ENCODE data around the gene RAPGEF5.

RAPGEF5 gene

DNA sequence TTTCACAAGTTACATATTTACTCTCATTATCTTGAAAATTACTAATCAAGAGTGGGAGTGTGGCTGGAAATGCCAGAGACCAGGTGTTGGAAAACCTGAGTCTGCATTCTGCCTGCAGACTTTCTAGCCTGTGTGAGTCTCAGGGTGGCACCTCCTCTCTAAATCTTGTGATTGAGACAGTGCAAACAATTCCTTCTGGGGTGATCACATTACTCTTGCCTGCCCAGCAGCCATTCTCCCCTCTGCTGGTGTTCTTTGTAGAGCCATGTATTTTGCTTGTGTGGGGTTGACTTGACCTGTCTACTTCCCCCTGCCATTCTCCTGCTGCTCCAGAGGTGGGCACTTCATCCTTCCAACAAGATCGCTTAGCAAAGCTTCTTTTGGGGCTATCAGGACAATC, 101.1 kb downstream of the RAPGEF5 start:
- DNase-seq, result no peak

DNA sequence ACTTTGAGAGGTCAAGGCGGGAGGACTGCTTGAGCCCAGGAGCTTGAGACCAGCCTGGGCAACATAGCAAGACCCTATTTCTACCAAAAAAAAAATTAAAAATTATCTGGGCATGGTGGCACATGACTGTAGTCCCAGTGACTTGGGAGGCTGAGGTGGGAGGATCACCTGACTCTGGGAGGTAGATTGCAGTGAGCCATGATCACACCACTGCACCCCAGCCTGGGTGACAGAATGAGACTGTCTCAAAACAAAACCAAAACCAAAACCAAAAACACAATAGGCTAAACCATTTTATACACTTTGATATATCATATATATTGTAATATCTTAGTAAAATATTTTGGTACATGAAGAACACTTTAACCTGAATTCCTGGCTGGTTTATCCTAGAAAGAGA, 101.6 kb downstream of the RAPGEF5 start:
- DNase-seq, result no peak

DNA sequence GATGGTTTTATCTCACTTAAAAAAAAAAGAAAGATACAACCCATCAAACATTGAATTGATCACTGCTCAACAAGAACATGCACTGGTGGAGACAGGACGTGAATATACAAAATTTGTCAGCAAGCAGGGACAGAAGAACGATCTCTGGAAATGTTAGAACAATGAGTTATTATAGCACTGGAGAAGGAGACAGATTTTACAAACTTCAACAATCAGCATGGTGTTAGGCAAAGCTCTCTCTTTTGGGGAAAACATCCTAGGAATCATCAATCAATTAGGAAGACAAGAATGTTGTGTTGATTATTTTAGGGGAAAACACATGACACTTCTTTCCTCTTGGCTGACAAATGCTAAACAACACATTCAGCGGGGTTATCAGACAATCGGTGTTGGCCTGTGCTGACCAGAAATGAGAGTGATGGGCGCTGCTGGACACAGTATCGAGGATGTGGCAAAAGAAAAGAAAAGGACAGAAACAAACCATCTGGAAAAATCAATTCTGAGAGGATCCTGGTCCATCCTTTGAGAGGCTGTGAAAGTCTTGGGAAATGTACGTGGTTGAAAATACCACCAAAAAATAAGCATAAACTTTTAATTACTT, 103.9 kb downstream of the RAPGEF5 start:
- DNase-seq, result no peak

DNA sequence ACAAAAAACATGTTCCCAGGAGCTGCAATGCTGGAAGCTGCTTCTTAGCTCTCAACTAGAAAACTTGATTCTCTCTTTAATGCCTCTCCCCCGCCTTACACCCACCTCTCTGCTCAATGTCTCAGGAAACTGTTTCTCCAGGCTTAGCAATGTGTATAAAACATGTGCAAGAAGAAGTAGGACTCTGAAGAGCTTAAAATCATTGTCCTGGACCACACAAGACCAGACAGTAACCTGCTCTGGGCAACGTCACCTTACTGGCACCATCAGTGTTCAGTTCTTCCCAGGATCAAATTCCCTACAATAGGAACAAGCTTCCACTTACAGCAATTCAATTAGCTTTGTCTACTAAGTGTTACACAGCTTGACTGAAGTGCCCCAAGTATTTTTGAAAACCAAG, 104.9 kb downstream of the RAPGEF5 start:
- no peak for DNase-seq

DNA sequence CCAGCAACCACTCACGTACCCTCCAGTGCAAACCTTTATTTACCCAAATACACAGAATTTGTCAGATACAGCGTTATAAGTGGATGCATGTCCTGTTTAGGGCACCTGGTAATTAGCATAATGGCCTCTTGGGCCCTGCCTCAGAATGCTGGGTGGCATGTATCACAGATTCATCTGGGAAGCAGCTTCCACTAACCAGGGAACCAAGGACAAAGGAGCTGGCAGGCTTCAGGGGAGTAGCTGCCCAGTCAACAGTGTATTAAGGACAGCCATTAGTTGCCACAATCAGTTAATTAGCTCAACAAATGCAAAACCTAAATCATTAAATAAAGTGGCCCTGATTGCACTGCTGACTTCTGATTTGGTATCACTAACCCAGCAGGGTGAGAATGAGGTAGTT, 105.7 kb downstream of the RAPGEF5 start:
- DNase-seq, result no peak

DNA sequence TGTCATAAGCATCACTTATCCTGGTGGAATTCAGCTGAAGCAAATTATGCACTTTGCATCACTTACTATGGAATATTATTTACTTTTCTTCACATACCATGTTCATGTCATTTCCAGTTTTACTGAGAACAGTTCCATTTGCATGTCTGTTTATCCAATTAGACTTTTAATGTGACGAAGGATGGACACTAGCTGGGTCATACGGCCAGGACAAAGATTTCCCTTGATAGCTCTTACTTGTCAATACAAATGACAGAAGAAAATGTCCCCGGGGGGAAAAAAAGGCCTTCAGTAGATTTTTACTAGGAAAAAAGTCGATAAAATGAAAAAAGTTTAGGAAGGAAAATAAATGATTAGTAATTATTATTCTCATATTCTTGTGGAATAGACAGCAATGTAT, 106.6 kb downstream of the RAPGEF5 start:
- DNase-seq, result no peak

DNA sequence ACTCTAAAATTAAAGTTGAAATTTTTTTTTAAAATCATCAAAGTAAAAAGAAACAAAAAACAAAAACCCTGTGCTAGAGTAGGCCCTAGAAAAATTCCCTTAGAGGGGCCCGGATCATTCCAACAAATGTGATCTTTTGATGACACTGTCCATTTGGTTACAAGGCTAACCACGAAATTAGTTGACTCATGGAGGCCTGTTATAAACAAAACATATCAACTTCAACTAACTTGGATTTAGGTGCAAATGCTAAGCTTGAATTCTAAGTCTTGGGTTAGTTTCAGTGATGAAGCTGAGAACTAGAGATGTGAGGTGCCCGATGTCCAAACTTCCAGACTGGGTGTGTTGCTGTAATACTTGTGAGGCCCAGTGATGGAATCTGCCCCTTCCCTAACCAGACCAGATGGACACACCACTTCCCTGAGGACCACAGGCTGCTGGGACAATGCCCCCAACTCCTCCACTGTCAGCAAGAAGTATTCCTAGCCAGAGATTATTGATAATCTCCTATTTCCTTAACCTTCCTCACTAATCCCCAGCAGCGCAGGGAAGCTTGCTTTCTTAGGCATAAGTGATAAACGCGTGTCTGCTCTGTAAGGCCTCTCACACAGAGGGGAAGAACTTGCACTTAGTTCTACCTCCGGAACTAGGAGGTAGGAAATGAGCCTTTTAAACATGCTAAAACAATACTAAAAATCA, 108.7 kb downstream of the RAPGEF5 start:
- no peak for DNase-seq

DNA sequence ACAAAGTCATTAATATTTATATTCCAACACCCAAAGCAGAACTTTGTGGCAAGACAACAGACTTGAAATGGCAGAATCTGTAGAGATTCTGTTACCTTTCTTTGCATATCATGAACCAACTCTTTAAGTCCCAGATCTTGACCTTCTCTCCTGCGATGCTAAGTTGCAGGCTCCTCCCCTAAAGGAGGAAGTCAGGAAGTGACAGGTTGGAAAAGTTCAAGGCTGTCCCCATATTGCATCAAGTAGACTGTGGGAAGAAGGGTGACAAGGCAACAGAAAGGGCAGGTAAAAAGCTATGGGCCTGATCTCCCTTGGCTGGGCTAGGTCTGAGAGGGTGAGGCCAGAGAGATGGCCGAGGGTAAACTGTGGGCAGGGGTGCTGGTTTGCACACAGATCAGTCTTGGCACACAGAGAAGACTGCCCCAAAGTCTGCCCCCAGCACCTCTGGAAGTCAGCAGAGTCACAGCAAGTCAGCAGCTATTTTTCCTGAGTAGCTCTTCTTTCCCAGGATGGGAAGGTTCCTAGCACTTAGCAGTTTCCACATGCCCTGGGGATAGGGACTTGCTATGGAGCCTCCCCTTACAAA, 115.1 kb downstream of the RAPGEF5 start:
- no peak for DNase-seq

DNA sequence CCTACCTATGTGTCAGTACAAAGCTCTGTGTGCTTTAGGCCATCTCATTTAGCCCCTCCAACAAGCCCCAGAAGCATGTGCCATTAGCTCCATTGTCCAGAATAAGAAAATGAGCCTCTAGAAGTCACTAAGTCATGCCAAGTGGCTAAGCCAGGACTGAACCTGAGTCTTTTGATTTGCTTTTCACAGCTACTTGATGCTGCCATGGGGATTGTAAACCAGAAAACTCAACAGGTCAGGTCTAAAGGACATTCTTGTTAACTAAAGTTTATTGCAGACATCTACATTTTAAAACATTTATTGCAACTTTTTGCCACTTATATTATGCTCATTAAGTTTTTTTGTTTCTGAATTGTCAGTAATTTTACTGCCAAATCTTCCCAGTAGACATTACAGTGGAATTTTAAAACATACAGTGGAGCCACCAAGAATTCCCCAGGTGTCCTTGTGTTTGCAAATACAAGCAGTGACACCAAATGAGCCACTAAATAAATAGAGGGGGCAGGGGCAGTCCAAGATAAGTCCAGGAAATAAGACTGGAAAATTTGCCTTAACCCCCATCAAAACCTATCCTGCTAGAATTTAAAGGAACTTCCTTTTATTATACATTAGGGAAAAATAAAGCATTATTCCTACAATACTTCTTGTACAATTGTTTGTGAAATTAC, 115.9 kb downstream of the RAPGEF5 start:
- DNase-seq, result no peak

DNA sequence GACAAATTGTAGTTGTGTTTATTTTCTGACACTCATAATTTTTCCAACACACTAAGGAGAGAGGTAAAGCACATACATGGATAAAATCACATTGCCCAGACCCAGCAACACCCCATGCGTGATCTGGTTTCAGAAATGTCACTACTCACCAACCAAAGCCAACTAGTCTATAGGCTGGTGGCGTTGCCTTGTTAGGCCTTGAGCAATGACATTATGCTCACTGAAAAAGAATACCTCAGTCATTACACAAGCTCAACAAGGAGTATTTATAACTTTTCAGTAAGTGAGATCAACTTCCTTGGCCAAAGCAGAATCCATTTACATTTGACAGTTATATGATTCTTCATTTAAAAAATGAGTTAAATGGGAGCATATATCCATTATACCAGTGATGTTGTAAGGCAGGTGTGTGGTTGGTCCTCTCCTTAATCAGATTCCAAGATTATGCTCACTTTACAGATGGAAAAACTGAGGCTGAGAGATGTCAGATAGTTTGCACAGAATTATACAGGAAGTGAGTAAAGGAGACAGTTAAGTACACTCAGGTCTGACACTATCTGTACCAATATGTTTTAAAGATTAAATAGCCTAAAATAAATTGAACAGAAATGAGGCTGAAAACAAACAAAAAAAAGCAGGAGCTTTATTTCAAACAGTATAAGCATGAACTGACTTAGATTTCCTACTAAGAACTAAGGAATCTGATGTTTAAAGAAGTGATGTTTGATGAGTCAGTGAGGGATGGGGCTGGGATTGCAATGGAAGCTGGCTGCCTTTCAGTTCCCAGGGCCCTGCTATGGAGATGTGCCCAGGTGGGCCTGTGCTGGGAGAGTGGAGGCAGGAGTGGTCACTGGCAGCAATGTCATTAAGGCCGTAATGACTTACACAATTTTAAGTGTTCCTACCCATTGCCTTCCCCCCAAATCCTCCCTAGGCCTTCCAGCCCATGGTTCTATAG, 118.3 kb downstream of the RAPGEF5 start:
- no peak for DNase-seq

DNA sequence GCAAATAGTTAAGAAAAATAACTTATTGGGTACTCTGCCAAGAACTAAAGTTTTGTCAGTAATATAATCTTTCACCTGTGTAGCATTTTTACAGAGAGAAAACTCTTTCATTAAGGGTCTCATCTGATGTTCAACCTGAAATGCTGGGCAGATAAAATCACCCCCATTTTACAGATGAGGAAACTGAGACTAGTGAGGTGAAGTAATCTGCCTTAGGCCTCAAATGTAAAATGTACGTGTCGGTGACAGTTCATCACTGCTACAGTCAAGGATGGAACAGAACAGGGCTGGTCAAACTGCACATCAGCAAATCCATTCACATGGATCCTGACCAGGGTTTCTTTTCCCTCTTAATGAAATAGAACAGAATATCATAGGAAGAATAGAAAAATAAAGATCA, 121.8 kb downstream of the RAPGEF5 start:
- no peak for DNase-seq

DNA sequence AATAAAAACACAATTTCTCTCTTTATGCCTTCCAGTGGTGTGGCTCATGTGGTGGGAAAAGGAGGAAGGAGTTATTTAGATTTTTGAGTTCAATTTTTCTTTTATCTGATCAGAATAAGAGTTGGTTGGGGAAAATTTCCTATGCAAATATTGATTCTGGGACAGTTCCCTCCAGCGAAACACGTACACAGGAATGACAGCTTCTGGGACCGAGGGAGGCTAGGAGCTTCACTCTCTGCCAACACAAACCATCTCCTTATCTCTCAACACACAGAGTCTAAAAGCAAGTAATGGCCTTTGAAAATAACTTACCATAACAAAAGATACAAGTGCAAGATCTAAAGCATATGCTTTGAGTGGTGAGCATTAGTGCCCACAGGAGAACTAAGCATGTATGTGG, 122.7 kb downstream of the RAPGEF5 start:
- DNase-seq, result no peak

DNA sequence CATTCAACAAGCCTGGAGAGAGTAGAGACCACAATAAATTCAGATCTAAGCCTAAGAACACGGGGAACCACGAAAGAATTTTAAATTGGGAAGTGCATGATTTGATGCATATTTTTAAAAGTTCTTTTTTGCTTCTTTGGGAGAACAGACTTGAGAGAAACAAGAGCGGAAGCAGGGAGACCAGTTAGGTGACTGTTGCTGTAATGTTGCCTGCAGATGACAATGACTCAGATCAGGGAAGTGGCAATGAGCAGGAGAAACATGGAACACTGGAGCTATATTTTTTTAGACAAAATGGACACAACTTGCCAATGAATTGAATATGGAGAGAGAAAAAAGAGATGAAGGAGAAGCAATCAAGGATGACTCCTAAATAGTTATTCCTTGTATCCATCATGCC, 125.1 kb downstream of the RAPGEF5 start:
- no peak for DNase-seq

DNA sequence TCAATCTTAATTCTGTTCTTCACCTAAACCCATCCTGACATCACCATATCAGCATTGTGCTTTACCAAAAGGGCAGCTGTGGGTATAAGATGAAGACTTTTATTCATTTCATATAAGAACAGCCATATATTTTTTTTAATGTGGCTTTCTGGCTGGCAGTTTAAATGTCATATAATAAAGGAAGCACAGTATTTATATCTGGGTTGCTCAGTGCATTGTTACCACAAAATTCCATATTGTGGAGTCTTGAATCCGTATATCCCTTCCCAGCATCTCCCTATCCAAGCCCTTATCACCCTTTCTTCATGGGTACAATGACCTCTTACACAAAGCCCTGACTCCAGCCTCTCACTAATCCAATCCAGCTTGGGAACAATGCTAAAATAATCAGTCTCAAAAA, 125.8 kb downstream of the RAPGEF5 start:
- no peak for DNase-seq

DNA sequence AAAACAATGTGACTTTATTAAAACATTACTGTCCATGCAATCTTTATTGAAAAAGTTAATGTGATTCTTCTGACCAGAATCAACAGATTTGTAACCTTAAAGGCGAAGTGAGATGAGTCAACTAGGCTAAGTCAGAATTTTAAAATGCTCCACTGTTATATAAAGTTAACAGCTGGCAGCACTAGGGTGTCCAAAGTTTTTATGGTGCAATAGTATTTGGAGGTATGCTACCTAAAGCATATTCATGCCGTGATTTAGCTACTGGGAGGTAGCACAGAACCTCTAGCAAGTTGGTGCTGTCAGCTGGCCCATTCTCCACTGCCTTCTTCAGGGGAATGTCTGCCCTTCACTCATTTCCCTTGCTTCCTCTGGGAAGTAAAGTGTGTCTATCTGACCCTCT, 126.7 kb downstream of the RAPGEF5 start:
- no peak for DNase-seq

DNA sequence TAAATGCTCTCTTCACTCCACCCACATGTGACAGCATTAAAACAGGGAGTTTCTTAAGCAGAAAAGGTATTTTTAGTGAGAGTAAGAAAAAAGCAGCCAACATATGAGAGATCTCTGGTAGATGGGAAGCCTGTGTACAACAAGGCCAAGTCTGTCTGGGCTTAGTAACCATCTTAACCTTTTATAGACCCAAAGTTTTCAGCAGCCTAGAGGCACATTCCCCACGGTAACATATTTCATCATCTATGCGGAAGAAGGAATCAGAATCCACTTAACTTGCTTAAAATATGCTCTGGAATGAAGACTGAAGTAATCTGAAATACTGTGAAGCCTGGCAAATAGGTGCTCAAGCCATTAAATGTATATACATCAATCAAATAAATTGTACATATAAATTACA, 127.8 kb downstream of the RAPGEF5 start:
- no peak for DNase-seq

DNA sequence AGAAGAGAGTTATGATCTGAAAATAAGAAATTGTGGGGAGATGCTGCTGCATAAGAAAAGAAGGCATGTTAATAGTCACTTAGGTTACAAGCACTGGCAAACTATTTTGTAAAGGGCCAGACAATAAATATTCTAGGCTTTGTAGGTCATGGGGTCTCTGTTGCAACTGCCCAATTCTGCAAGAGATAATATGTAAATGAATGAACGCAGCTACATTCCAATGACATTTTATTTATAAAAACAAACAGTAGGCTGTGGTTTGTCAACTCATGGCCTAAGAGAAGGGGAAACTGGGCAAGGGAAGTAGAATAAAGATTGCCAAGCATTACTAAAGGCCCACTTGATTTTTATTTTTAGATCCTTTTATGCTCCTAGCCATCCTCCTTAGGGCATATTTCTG, 133.1 kb downstream of the RAPGEF5 start:
- no peak for DNase-seq

DNA sequence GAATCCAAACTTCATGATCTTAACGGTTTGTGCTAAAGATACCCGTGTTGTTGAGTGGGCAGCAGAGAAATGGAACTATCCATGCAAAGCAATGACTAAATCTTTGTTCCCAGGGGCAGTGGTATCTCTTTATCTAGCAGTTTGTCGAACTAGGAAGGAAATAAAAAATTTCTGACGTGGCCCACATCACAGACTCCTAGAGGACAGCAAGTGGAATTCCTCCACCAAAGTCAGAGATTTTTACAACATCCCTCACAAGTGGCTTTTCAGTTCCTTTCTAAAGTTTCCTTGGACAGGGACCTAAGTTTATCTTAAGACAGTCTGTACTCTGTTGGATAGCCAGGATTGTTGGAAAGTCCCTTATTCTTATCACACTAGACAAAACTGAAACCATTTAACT, 136.0 kb downstream of the RAPGEF5 start:
- no peak for DNase-seq

DNA sequence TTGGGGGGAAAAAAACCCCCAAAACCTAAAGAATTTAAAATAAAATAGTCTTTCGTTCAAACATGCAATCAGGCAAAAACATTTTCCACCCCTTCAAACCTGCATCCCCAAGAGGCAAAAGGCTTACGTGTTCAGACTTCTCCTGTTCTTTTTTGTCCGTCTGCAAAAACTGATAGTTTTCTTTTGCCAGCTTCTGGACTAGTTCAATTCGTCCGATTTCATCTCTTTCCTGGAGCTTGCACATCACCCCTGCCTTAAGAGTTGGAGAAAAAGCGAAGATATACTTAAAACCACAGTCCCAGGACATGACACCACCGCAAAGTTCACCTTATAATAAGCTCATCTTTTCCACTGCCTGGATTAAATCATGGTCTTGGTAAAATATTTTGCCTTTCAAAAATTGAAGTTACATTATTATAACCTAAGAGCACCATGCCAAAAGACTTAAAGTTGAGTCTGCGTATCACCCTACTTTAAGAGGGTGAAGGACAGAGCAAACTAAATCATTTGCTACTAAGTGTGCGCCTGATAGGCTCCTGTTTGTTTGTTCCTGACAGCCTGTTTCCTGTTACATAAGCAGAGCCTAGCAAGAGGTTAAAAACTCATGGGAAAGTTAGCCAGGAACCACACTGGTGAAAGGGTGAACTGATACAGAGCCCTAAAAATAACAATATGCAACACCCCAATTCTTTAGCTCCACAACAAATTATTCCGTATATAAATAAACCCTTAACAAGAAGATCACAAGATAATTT, 137.0 kb downstream of the RAPGEF5 start:
- no peak for DNase-seq

DNA sequence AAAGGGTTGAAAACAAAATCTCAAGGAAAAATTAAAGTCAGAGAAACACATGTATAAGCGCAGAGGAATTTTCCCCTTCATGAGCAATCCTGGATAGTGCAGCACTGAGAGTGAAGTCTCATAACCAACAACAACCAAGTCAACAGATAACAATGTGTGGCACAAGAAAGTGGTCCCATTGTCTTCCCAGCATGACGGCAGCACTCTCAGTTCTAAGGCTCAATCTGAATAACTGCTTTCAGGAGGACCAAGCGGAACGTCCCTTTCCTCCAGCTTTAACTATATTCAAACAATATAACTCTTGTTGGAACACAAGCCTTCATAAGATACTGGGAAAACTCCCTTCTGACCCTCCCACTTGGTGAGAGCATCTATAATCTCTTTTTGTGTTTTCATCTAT, 137.9 kb downstream of the RAPGEF5 start:
- no peak for DNase-seq

DNA sequence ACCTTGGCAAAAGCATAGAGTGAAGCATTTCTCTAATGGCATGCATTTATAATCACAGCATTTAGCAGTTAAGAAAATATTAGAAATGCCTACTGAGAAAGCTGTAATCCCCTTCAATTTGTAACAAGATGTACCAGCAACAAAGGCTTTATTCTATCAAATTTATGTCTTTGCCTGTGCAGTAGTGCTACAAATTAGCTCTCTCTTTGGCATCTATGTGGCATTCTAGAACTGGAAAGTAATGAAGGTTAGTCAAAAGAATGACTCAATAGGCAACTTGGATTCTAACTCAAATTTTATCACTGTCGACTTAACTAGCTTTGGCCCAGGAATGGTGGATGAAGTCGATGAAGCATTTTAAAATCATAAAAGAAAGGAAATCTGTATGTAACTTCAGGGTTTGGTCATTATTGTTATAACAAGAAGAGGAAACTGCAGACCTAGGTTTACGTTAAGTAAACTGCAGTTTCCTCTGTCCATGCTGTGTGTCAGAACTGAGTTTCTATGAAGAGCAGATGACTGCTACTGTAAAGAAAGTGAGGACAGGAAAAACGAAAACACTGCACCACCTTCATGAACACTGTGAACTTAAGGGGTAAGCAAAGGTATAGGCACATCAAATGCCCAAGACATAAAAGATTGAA, 140.0 kb downstream of the RAPGEF5 start:
- no peak for DNase-seq

DNA sequence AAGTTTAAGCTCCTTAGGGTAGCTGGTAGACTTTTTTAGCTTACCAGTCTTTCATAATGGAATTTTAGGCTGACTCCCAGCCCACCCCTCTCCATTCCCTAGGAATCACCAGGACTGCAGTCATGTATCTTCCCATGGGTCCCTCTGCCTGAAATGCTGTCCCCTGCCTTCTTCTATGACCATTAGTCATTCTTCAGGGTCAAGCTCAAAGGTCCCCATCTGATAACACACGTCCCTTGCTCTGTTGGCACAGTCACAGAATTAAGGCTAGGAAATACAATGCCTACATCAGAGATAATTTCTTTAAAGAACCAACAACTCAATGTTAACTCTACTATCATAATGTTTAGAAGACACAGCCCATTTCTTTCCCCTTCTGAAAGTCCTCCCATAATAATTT, 140.6 kb downstream of the RAPGEF5 start:
- no peak for DNase-seq
